Mucosa of stomach (tissue), 1 donor: Measurements from ENCODE around the gene STAG3.
"Not testable (repeated sequence)": the region's sequence is repeated elsewhere in the genome, so short reads cannot be mapped to it uniquely, and the experiment has no call there.

Source experiments
- H3K27me3 ChIP-seq: one replicate; pipeline ENCODE4 v1.7.0; 2013; ENCODE audit warnings: mild to moderate bottlenecking, low read length; ENCODE audit not compliant: control insufficient read depth, insufficient read depth
- H3K36me3 ChIP-seq: one replicate; pipeline ENCODE4 v1.7.0; 2013; ENCODE audit warnings: low read length; ENCODE audit not compliant: control insufficient read depth, insufficient read depth
- H3K4me1 ChIP-seq: one replicate; pipeline ENCODE4 v1.7.0; 2013; ENCODE audit warnings: mild to moderate bottlenecking, low read length; ENCODE audit not compliant: control insufficient read depth, insufficient read depth
- H3K4me3 ChIP-seq: one replicate; pipeline ENCODE4 v1.7.0; 2013; ENCODE audit warnings: low read length
- H3K9ac ChIP-seq: one replicate; pipeline ENCODE4 v1.7.0; 2013; ENCODE audit warnings: mild to moderate bottlenecking, low read length, moderate library complexity
- H3K9me3 ChIP-seq: one replicate; pipeline ENCODE4 v1.7.0; 2013; ENCODE audit warnings: mild to moderate bottlenecking, low read length, moderate library complexity; ENCODE audit not compliant: control insufficient read depth
- donor health status: Pancreatic carcinoma.

STAG3 gene

DNA sequence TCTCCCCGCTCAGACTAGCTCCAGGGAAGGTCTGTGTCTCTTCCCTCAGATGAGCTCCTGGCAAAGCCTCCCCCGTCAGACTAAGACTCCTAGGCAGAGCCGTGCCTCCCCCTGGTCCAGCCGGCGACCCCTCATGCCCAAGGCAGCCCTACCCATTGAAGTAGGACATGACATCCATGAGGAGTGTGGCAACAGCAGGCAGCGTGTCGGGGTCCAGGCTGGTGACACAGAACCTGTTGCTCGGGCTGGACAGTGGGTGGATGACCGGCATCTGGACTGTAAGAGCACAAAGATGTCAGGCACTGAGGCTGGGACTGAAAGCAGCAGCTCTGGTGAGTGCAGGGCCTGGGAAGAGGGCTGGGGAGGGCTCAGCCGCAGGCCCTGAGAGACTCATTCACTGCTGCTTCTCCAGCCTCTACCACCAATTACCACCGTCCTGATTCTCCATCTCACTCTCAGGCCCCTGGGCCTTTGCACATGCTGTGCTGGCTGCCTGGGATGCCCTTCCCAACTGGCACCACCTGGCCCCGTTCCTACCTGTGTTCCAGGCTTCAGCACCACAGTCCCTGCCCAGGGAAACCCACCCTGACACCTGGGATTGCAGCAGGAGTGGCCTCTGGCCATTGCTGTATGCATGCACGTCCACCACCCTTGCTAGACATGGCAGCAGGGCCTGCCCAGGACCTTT, 44.9 kb downstream of the STAG3 start:
- Histone ChIP-seq H3K9me3 (no peaks in the 10 kb centered on the region), H3K27me3 (no peaks in the 10 kb centered on the region), H3K9ac (no peak overlapping the region), H3K4me1 (no peaks in the 10 kb centered on the region), H3K4me3 (no peak overlapping the region), H3K36me3 (no peaks in the 10 kb centered on the region)

DNA sequence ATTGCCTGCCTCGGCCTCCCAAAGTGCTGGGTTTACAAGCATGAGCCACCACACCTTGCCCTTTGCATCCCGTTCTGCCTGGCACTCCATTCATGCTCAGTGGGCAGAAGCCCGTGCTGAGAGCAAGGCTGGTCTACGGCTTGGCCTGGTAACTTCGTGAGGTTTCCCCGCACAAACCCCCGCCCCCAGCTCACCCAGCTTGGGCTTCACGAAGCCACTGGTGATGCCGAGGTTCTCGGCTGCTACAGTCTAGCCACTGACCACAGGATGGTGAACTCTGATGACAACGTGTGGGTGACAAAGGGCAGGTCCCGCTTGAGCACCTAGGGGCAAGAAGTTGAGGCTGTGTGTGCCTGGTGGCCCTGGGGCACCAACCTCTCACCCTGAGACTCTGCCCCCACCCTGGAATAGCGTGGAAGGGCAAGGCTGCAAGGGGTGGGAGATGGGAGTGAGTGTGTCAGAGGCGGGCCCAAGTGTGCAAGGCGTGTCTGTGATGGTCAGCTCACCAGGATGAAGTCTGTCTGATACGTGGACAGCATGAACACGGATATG, 45.7 kb downstream of the STAG3 start:
- H3K27me3 ChIP-seq, H3K4me3 ChIP-seq, H3K9me3 ChIP-seq, H3K9ac ChIP-seq, H3K36me3 ChIP-seq, H3K4me1 ChIP-seq: not testable (repeated sequence)

DNA sequence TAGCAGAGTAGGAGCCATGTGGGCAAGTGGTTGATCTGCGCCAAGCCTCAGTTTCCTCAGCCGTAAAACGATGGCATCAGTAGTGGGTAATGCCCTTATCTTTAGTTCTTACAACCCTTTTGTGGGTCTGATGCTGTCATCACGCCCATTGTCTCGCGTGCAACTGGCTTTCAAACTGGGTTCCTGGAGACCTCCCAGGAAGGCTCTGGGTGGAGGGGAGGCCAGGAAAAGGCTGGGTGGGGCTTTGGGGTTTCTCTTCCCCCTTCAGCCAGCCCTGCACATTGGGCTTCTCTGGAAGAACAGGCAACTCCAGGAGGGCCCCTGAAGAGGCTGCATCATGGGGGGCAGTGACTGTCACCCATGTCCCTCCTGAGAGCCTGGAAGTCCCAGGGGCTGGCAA, 47.2 kb downstream of the STAG3 start:
- H3K27me3 ChIP-seq, H3K4me3 ChIP-seq, H3K9me3 ChIP-seq, H3K36me3 ChIP-seq, H3K4me1 ChIP-seq, H3K9ac ChIP-seq: not testable (repeated sequence)

DNA sequence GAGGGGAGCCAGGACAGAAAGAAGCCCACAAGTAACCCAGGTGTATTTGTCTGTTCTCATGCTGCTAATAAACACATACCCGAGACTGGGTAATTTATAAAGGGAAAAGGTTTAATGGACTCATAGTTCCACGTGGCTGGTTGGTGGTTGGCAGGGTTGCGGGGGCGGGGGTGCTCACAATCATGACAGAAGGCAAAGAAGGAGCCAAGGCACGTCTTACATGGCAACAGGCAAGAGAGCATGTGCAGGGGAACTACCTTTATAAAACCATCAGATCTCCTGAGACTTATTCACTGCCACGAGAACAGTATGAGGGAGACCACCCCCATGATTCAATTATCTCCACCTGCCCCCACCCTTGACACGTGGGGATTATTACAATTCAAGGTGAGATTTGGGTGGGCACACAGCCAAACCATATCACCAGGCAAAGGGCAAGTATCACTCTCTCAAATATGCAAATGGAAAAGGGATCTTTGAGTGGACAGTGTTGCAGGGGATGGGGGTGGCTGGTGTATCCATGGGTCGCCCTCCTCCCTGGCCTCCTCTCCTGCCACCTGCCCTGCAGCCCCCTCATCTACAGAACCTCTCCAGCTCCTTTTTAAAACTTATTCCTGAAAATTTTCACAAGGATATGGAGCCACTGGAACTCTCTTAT, 57.1 kb downstream of the STAG3 start:
- H3K36me3 ChIP-seq, H3K4me3 ChIP-seq, H3K9ac ChIP-seq, H3K9me3 ChIP-seq, H3K27me3 ChIP-seq, H3K4me1 ChIP-seq: not testable (repeated sequence)

DNA sequence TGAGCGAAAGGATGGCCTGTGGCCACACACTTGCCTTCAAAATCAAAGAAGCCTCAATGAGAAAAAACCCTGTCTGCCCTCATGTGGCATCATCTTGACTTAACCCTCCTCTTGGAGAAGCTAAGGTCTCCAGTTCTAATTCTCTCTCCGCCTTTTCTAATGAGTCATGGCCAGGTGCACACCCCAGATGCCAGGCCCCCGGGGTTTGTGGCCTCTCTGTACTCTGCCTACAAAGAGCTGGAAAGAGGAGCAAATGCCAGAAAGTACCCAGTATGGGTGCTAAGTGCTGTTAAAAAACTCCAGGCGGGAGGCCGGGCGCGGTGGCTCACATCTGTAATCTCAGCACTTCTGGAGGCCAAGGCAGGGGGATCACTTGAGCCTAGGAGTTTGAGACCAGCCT, 62.3 kb downstream of the STAG3 start:
- not testable (repeated sequence) for H3K9ac ChIP-seq, H3K4me1 ChIP-seq, H3K9me3 ChIP-seq, H3K27me3 ChIP-seq, H3K4me3 ChIP-seq, H3K36me3 ChIP-seq

DNA sequence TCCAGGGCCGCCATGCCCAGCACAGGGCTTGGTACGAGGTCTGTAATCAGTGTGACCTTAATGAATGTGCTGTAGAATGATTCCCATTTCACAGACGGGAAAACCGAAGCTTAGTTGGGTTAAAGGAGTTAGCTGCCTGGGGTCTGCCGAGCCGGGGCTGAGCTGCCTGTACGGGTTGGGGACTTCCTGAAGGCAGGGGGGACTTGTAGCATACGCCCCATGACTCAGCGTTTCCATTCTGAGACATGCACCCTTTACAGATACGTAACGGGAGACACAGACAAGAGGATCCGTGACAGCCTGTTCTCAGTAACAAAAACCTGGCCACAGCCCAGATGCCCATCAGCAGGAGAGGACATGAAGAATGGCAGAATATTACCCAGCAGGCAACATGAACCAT, 65.7 kb downstream of the STAG3 start:
- not testable (repeated sequence) for H3K4me1 ChIP-seq, H3K27me3 ChIP-seq, H3K9ac ChIP-seq, H3K9me3 ChIP-seq, H3K36me3 ChIP-seq, H3K4me3 ChIP-seq

DNA sequence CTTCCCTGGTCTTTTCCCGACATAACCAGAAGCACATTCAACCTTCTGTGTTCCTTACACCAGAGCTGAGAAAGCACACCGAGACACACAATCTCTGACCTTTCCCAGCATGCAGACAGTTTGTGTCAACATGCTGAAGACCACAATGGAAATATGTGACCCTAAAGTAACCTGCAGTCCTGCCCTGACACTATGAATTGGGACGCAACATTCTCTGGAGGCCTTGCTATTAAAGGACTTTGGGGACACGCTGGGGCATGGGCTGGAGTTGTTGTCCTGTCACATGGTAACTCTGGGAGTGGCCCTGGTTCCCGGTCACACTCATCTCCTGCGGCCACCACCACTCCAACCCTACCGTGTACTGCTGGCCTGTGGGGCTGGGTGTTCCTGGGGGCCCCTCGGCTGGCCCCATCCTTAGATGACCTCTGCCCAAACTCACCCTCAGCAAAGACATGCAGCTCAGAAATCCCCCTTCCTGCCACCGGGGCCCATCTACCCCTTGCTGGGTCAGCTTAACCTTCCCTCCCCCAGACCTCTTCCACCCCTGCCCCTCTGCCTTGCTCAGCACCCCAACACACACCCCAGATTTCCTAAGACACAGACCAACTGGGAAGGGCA, 67.4 kb downstream of the STAG3 start:
- not testable (repeated sequence) for H3K36me3 ChIP-seq, H3K9me3 ChIP-seq, H3K4me3 ChIP-seq, H3K4me1 ChIP-seq, H3K9ac ChIP-seq, H3K27me3 ChIP-seq

DNA sequence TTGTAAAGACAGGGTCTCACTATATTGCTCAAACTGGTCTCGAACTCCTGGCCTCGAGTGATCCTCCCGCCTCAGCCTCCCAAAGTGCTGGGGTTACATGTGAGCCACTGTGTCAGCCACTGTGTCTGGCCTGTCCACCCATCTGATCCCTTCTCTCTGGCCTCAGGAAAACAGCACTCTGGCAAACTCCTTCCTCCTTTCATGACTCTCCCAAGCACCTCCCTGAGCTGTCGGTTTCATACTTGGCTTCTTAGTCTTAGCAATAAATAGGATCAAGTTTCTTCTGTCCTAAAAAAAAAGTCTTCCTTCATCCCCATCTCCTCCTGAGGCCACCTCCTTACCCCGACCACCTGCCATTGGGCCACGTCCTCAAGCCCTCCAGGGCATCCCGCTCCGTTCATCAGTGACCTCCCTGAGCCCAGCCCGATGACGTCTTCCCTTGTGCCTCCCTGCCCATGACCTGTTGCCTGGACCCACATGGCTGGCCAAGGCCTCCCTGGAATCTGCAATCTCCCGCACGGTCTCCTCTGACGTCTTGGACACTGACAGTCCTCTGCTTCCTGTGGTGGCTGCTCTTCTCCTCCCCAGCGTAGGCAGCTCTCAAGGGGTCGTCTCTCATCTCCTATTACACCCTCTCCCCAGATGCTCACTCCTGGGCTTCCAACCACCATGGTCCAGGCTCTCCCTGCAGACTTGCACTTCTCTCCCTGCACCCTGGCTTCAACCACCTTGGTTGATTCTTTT, 68.6 kb downstream of the STAG3 start:
- not testable (repeated sequence) for H3K36me3 ChIP-seq, H3K27me3 ChIP-seq, H3K4me1 ChIP-seq, H3K4me3 ChIP-seq, H3K9me3 ChIP-seq, H3K9ac ChIP-seq

DNA sequence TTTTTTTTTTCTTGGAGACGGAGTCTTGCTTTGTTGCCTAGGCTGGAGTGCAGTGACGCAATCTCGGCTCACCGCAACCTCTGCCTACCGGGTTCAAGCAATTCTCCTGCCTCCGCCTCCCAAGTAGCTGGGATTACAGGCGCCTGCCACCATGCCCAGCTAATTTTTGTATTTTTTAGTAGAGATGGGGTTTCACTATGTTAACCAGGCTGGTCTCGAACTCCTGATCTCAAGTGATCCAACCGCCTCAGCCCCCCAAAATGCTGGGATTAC, 69.1 kb downstream of the STAG3 start:
- not testable (repeated sequence) for H3K4me1 ChIP-seq, H3K4me3 ChIP-seq

DNA sequence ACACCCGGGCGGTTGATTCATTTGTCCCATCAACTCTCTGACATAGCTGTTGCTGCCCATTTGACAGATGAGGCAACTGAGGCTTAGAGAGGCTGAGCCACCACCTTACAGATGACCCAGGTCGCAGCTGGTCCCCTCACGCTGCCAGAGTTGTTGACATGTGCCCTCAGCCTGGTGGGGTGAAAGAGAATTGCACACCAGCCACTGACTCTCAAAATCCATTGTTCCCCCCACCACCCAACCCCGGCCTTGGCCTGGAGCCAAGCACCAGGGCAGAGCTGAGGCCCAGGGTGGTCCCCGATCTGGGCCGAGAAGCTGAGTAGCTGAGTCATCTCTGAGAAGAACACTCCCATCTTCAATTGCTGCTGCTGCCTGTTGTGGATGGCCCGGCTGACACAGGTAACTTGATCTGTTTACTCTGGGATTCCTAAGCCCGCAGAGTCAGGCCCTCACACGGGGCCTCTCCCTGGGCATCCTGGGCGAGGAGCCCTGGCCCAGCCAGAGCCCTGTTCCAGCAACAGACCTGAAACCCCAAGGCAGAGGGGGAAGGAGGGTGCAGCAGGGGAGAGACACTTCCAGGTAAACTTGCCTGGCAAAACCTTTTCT, 69.5 kb downstream of the STAG3 start:
- Histone ChIP-seq H3K36me3 (no peaks in the 10 kb centered on the region), H3K27me3 (no peaks in the 10 kb centered on the region), H3K9ac (no peak overlapping the region), H3K4me3 (no peak overlapping the region), H3K4me1 (peaks cover 9% of the 10 kb centered on the region), H3K9me3 (no peaks in the 10 kb centered on the region)

More for the DNA sequence above, 69.1 kb downstream of the STAG3 start:
- H3K27me3 ChIP-seq, H3K9me3 ChIP-seq, H3K36me3 ChIP-seq, H3K9ac ChIP-seq: not testable (repeated sequence)

DNA sequence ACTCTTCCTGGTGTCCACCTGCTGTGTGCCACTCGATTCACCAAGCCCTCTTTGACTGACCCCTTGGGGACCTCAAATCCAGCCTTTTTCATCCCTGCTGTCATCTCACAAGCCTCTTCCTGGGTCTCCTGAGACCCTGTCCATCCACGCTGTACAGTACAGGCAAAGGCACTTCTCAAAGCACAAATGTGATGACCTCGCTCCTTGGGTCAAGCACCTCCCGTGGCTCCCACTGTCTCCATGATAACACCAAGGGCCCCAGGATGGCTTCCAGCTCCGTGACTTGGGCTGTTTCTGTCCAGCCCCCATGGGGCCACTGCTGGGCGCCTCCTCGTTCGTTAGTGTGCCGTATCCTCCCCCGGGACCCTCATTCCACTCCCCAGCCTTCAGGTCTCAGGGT, 70.8 kb downstream of the STAG3 start:
- no peaks in the 10 kb centered on the region for H3K9me3 ChIP-seq
- H3K9ac ChIP-seq = no peak overlapping the region
- peaks cover 9% of the 10 kb centered on the region for H3K4me1 ChIP-seq
- no peak overlapping the region for H3K4me3 ChIP-seq
- no peaks in the 10 kb centered on the region for H3K27me3 ChIP-seq
- no peaks in the 10 kb centered on the region for H3K36me3 ChIP-seq

DNA sequence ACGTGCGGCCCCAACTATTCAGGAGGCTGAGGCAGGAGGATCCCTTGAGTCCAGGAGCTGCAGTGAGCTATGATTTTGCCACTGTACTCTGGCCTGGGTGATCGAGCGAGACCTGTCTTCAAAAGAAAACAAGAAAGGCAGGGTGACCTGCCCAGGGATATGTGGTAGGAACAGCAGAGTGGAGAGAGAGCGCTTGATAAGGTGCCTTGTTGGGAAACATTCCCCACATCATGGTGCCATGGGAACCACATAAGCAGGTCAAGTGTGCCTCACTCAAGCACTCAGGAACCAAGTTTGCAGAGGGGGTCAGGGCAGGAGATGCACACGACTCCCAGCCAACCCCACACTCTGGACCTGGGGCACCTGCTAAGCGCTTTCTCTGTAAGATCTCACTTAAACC, 79.3 kb downstream of the STAG3 start:
- H3K4me1 ChIP-seq = no peaks in the 10 kb centered on the region

More for the DNA sequence above, 79.3 kb downstream of the STAG3 start:
- no peaks in the 10 kb centered on the region for H3K9me3 ChIP-seq
- no peak overlapping the region for H3K9ac ChIP-seq
- H3K27me3 ChIP-seq = no peaks in the 10 kb centered on the region
- no peaks in the 10 kb centered on the region for H3K36me3 ChIP-seq
- no peak overlapping the region for H3K4me3 ChIP-seq
